ENCODE data around the gene VAV1. TPM values are rescaled to one million over a fixed set of nuclear protein-coding genes. Genes with fewer than 3 reads are reported as not detected.

Gene VAV1
- total RNA-seq, 1 experiment from 2014 or later: 0.83 TPM

DNA sequence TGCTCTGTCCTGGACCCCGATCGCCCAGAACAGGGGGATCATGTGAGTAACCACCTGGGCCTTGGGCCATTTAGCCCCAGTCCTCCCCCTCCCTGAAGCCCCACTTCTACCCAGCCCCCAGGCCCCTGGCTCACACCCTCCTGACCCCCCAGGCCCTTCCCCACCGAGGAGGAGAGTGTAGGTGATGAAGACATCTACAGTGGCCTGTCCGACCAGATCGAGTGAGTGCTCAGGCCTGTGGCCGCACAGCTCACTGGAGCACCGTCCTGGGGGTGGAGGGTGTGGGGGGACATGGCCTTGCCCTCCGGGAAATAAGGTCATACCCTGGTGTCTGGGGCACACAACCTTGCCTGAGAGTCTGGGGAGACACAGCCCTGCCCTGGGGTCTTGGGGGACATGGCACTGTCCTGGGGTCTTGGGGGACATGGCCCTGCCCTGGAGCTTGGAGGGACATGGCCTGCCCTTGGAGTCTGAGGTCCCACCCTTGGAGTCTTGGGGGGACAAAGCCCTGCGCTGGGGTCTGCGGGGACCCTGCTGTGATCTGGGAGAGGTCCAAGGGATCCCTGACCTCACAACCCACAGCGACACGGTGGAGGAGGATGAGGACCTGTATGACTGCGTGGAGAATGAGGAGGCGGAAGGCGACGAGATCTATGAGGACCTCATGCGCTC is 49.3 kb downstream of the VAV1 start:
- H3K4me3 Mint-ChIP-seq: no peak overlapping the region
- peaks cover 51% of the 10 kb centered on the region for H3K9me3 Mint-ChIP-seq
- ATAC-seq (no peak), DNase-seq (ENCODE audit: low spot score) (no peak)
- no peak overlapping the region for H3K27ac Mint-ChIP-seq
- ChIA-PET POLR2A (no interaction called here), CTCF (interaction anchor here (1.6 kb wide), 1 partner anchor 42 kb away, joined by 6 read pairs; no protein-coding TSS in a partner anchor)
- no peaks in the 10 kb centered on the region for H3K4me1 Mint-ChIP-seq
- peaks cover 15% of the 10 kb centered on the region for H3K27me3 Mint-ChIP-seq (ENCODE audit: low read depth)
- H3K36me3 Mint-ChIP-seq: peaks cover 44% of the 10 kb centered on the region
- TF ChIP-seq, protein P1, sequence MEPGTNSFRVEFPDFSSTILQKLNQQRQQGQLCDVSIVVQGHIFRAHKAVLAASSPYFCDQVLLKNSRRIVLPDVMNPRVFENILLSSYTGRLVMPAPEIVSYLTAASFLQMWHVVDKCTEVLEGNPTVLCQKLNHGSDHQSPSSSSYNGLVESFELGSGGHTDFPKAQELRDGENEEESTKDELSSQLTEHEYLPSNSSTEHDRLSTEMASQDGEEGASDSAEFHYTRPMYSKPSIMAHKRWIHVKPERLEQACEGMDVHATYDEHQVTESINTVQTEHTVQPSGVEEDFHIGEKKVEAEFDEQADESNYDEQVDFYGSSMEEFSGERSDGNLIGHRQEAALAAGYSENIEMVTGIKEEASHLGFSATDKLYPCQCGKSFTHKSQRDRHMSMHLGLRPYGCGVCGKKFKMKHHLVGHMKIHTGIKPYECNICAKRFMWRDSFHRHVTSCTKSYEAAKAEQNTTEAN (CRISPR knock-in tag; IDR thresholded peaks at IDR 0.05): no peak
- no peak for TF ChIP-seq RELA (CRISPR knock-in tag; IDR thresholded peaks at IDR 0.05; ENCODE audit: borderline replicate concordance)
- TF ChIP-seq, protein P2, sequence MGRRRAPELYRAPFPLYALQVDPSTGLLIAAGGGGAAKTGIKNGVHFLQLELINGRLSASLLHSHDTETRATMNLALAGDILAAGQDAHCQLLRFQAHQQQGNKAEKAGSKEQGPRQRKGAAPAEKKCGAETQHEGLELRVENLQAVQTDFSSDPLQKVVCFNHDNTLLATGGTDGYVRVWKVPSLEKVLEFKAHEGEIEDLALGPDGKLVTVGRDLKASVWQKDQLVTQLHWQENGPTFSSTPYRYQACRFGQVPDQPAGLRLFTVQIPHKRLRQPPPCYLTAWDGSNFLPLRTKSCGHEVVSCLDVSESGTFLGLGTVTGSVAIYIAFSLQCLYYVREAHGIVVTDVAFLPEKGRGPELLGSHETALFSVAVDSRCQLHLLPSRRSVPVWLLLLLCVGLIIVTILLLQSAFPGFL (CRISPR knock-in tag; IDR thresholded peaks at IDR 0.05; ENCODE audit: borderline replicate concordance): no peak
- TF ChIP-seq SMAD3 (CRISPR knock-in tag; IDR thresholded peaks at IDR 0.05; ENCODE audit: borderline replicate concordance): no peak
- TF ChIP-seq, protein P3, sequence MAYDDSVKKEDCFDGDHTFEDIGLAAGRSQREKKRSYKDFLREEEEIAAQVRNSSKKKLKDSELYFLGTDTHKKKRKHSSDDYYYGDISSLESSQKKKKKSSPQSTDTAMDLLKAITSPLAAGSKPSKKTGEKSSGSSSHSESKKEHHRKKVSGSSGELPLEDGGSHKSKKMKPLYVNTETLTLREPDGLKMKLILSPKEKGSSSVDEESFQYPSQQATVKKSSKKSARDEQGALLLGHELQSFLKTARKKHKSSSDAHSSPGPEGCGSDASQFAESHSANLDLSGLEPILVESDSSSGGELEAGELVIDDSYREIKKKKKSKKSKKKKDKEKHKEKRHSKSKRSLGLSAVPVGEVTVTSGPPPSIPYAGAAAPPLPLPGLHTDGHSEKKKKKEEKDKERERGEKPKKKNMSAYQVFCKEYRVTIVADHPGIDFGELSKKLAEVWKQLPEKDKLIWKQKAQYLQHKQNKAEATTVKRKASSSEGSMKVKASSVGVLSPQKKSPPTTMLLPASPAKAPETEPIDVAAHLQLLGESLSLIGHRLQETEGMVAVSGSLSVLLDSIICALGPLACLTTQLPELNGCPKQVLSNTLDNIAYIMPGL (CRISPR knock-in tag; IDR thresholded peaks at IDR 0.05): no peak
- no peak for TF ChIP-seq ZNF219 (CRISPR knock-in tag; IDR thresholded peaks at IDR 0.05; ENCODE audit: borderline replicate concordance)
- no peak for TF ChIP-seq CBFB (CRISPR knock-in tag; IDR thresholded peaks at IDR 0.05; ENCODE audit: low read depth)
- TF ChIP-seq RORB (CRISPR knock-in tag; IDR thresholded peaks at IDR 0.05): no peak
- TF ChIP-seq, protein P4, sequence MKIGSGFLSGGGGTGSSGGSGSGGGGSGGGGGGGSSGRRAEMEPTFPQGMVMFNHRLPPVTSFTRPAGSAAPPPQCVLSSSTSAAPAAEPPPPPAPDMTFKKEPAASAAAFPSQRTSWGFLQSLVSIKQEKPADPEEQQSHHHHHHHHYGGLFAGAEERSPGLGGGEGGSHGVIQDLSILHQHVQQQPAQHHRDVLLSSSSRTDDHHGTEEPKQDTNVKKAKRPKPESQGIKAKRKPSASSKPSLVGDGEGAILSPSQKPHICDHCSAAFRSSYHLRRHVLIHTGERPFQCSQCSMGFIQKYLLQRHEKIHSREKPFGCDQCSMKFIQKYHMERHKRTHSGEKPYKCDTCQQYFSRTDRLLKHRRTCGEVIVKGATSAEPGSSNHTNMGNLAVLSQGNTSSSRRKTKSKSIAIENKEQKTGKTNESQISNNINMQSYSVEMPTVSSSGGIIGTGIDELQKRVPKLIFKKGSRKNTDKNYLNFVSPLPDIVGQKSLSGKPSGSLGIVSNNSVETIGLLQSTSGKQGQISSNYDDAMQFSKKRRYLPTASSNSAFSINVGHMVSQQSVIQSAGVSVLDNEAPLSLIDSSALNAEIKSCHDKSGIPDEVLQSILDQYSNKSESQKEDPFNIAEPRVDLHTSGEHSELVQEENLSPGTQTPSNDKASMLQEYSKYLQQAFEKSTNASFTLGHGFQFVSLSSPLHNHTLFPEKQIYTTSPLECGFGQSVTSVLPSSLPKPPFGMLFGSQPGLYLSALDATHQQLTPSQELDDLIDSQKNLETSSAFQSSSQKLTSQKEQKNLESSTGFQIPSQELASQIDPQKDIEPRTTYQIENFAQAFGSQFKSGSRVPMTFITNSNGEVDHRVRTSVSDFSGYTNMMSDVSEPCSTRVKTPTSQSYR (CRISPR knock-in tag; IDR thresholded peaks at IDR 0.05): no peak
- TF ChIP-seq, protein P5, sequence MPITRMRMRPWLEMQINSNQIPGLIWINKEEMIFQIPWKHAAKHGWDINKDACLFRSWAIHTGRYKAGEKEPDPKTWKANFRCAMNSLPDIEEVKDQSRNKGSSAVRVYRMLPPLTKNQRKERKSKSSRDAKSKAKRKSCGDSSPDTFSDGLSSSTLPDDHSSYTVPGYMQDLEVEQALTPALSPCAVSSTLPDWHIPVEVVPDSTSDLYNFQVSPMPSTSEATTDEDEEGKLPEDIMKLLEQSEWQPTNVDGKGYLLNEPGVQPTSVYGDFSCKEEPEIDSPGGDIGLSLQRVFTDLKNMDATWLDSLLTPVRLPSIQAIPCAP (CRISPR knock-in tag; IDR thresholded peaks at IDR 0.05): no peak
- TF ChIP-seq, protein P6, sequence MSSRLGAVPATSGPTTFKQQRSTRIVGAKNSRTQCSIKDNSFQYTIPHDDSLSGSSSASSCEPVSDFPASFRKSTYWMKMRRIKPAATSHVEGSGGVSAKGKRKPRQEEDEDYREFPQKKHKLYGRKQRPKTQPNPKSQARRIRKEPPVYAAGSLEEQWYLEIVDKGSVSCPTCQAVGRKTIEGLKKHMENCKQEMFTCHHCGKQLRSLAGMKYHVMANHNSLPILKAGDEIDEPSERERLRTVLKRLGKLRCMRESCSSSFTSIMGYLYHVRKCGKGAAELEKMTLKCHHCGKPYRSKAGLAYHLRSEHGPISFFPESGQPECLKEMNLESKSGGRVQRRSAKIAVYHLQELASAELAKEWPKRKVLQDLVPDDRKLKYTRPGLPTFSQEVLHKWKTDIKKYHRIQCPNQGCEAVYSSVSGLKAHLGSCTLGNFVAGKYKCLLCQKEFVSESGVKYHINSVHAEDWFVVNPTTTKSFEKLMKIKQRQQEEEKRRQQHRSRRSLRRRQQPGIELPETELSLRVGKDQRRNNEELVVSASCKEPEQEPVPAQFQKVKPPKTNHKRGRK (CRISPR knock-in tag; IDR thresholded peaks at IDR 0.05; ENCODE audit: borderline replicate concordance): no peak
- TF ChIP-seq, protein P7, sequence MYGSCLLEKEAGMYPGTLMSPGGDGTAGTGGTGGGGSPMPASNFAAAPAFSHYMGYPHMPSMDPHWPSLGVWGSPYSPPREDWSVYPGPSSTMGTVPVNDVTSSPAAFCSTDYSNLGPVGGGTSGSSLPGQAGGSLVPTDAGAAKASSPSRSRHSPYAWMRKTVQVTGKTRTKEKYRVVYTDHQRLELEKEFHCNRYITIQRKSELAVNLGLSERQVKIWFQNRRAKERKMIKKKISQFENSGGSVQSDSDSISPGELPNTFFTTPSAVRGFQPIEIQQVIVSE (CRISPR knock-in tag; IDR thresholded peaks at IDR 0.05; ENCODE audit: borderline replicate concordance): no peak
- TF ChIP-seq, protein P8, sequence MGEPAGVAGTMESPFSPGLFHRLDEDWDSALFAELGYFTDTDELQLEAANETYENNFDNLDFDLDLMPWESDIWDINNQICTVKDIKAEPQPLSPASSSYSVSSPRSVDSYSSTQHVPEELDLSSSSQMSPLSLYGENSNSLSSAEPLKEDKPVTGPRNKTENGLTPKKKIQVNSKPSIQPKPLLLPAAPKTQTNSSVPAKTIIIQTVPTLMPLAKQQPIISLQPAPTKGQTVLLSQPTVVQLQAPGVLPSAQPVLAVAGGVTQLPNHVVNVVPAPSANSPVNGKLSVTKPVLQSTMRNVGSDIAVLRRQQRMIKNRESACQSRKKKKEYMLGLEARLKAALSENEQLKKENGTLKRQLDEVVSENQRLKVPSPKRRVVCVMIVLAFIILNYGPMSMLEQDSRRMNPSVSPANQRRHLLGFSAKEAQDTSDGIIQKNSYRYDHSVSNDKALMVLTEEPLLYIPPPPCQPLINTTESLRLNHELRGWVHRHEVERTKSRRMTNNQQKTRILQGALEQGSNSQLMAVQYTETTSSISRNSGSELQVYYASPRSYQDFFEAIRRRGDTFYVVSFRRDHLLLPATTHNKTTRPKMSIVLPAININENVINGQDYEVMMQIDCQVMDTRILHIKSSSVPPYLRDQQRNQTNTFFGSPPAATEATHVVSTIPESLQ (CRISPR knock-in tag; IDR thresholded peaks at IDR 0.05): no peak
- TF ChIP-seq, protein P9, sequence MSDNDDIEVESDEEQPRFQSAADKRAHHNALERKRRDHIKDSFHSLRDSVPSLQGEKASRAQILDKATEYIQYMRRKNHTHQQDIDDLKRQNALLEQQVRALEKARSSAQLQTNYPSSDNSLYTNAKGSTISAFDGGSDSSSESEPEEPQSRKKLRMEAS (CRISPR knock-in tag; IDR thresholded peaks at IDR 0.05): no peak
- TF ChIP-seq, protein P10, sequence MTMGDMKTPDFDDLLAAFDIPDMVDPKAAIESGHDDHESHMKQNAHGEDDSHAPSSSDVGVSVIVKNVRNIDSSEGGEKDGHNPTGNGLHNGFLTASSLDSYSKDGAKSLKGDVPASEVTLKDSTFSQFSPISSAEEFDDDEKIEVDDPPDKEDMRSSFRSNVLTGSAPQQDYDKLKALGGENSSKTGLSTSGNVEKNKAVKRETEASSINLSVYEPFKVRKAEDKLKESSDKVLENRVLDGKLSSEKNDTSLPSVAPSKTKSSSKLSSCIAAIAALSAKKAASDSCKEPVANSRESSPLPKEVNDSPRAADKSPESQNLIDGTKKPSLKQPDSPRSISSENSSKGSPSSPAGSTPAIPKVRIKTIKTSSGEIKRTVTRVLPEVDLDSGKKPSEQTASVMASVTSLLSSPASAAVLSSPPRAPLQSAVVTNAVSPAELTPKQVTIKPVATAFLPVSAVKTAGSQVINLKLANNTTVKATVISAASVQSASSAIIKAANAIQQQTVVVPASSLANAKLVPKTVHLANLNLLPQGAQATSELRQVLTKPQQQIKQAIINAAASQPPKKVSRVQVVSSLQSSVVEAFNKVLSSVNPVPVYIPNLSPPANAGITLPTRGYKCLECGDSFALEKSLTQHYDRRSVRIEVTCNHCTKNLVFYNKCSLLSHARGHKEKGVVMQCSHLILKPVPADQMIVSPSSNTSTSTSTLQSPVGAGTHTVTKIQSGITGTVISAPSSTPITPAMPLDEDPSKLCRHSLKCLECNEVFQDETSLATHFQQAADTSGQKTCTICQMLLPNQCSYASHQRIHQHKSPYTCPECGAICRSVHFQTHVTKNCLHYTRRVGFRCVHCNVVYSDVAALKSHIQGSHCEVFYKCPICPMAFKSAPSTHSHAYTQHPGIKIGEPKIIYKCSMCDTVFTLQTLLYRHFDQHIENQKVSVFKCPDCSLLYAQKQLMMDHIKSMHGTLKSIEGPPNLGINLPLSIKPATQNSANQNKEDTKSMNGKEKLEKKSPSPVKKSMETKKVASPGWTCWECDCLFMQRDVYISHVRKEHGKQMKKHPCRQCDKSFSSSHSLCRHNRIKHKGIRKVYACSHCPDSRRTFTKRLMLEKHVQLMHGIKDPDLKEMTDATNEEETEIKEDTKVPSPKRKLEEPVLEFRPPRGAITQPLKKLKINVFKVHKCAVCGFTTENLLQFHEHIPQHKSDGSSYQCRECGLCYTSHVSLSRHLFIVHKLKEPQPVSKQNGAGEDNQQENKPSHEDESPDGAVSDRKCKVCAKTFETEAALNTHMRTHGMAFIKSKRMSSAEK (CRISPR knock-in tag; IDR thresholded peaks at IDR 0.05; ENCODE audit: borderline replicate concordance): no peak
- no peak for TF ChIP-seq TCF7 (CRISPR knock-in tag; IDR thresholded peaks at IDR 0.05; ENCODE audit: low read depth)
- TF ChIP-seq ZNF396 (CRISPR knock-in tag; IDR thresholded peaks at IDR 0.05; ENCODE audit: borderline replicate concordance): no peak
